Nephron progenitor cell (in vitro differentiated cells): ENCODE measurements around the gene LRRN3.

Experiments used
- DNase-seq: peaks from one replicate; pipeline ENCODE4 v3.0.0; 2021
- H3K27ac Mint-ChIP-seq: 2 replicates; pipeline ENCODE4 v1.8.0; 2021; ENCODE audit warnings: mild to moderate bottlenecking, moderate library complexity, mixed read lengths
- H3K27me3 Mint-ChIP-seq: 2 replicates; pipeline ENCODE4 v1.8.0; 2021; ENCODE audit warnings: mild to moderate bottlenecking, low read depth, mixed read lengths; ENCODE audit not compliant: poor library complexity
- H3K36me3 Mint-ChIP-seq: 2 replicates; pipeline ENCODE4 v1.8.0; 2021; ENCODE audit warnings: low read depth, mixed read lengths
- H3K4me1 Mint-ChIP-seq: 2 replicates; pipeline ENCODE4 v1.8.0; 2021; ENCODE audit warnings: mixed read lengths
- H3K4me3 Mint-ChIP-seq: 2 replicates; pipeline ENCODE4 v1.8.0; 2021; ENCODE audit warnings: mild to moderate bottlenecking, moderate library complexity, mixed read lengths
- H3K9me3 Mint-ChIP-seq: 2 replicates; pipeline ENCODE4 v1.8.0; 2021; ENCODE audit warnings: mild to moderate bottlenecking, moderate library complexity, mixed read lengths
- TF ChIP-seq, protein P1 (sequence below): fragments of 200-600 bp; sonication (generic); IDR thresholded peaks from 2 replicates; pipeline ENCODE4 v1.5.0; 2021; ENCODE audit warnings: antibody characterized with exemption

The LRRN3 gene

GRCh38 chr7:111112439-111112838 lies 21.5 kb downstream of the LRRN3 start:
- no peaks in the 10 kb centered on the region for H3K4me1 Mint-ChIP-seq

DNA sequence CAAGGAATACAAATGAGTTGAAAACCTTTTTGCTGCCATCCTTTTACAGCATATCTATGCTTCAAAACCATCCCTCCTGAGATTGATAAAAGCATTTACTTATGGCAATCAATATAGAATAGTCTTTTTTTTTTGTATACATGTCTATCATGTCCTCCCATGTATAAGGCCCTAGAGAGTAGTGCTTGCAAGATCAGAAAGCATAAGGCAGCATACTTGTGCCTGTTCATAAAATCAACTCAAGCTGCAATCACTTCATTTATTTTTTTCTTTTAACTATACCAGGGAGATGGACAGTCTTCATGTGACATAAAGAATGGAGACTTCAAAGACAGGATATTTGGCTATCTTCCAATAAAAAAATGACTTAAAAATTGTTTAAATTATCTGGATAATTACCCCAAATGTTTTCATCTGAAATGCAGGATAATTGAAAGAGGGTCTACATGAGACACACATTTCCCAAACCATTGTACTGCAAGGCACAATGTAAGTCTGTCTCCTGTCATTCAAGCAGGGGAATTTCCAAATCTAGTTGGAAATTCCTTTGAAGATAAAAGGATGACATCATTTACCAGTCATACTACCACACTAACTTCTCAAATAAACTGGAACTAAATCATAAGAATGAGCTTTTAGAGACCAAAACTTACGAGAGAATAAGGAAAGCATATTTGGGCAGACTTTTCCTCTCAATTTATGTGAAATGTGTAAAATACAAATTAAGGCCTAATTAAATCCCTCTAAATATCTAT lies 22.5 kb downstream of the LRRN3 start:
- H3K9me3 Mint-ChIP-seq = no peaks in the 10 kb centered on the region
- TF ChIP-seq, protein P1, sequence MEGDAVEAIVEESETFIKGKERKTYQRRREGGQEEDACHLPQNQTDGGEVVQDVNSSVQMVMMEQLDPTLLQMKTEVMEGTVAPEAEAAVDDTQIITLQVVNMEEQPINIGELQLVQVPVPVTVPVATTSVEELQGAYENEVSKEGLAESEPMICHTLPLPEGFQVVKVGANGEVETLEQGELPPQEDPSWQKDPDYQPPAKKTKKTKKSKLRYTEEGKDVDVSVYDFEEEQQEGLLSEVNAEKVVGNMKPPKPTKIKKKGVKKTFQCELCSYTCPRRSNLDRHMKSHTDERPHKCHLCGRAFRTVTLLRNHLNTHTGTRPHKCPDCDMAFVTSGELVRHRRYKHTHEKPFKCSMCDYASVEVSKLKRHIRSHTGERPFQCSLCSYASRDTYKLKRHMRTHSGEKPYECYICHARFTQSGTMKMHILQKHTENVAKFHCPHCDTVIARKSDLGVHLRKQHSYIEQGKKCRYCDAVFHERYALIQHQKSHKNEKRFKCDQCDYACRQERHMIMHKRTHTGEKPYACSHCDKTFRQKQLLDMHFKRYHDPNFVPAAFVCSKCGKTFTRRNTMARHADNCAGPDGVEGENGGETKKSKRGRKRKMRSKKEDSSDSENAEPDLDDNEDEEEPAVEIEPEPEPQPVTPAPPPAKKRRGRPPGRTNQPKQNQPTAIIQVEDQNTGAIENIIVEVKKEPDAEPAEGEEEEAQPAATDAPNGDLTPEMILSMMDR = no peak
- H3K27me3 Mint-ChIP-seq = no peaks in the 10 kb centered on the region
- no peaks in the 10 kb centered on the region for H3K4me1 Mint-ChIP-seq
- H3K4me3 Mint-ChIP-seq = no peak overlapping the region
- no peak overlapping the region for H3K27ac Mint-ChIP-seq
- DNase-seq = no peak
- no peaks in the 10 kb centered on the region for H3K36me3 Mint-ChIP-seq

More at GRCh38 chr7:111112439-111112838, 21.5 kb downstream of the LRRN3 start:
- Mint-ChIP-seq H3K36me3 (no peaks in the 10 kb centered on the region), H3K27ac (no peak overlapping the region), H3K27me3 (no peaks in the 10 kb centered on the region), H3K9me3 (no peaks in the 10 kb centered on the region), H3K4me3 (no peak overlapping the region)
- DNase-seq = no peak
- TF ChIP-seq, protein P1 = no peak

DNA sequence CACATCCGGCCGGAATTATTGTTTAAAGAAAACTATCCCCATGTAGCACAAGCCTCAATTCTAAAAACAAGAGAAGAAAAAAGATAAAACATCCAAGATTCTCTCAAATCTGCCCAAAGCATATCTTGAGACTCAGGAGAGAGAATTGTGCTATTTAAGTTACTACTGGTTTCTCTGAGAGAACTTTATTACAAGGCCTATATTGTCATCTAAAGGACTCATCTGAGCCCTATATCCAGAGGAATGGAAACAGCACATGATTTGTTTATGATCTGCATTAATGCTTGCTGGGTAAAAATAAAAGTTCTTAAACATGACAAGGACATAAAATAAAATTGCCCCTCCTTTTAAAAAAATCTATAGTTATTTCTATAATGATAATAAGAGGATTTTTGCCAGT lies 25.0 kb downstream of the LRRN3 start:
- H3K9me3 Mint-ChIP-seq = no peaks in the 10 kb centered on the region
- no peak overlapping the region for H3K27ac Mint-ChIP-seq
- no peaks in the 10 kb centered on the region for H3K36me3 Mint-ChIP-seq
- DNase-seq = no peak
- H3K4me1 Mint-ChIP-seq = no peaks in the 10 kb centered on the region
- no peaks in the 10 kb centered on the region for H3K27me3 Mint-ChIP-seq
- no peak overlapping the region for H3K4me3 Mint-ChIP-seq
- TF ChIP-seq, protein P1 = no peak

DNA sequence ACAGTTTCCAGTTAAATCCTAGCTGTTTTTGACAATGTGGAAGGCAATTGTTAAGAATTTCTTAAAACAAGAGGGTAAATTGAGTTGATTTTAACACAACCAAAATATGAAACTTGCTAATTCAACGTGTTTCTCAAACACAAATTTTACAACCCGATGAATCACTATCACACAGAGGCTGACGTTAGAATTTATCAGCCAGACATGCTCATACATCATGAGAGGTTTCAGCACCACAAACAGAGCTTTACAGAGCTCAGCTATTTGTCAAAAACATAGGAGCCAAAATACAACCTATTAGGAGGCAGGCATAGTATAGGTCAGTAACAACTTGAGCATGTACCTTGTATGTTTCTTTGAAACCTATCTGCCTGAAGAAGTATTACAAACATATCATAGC lies 36.1 kb downstream of the LRRN3 start:
- Mint-ChIP-seq H3K27me3 (no peaks in the 10 kb centered on the region), H3K36me3 (no peaks in the 10 kb centered on the region), H3K9me3 (no peaks in the 10 kb centered on the region), H3K4me3 (no peak overlapping the region), H3K4me1 (no peaks in the 10 kb centered on the region), H3K27ac (no peak overlapping the region)
- DNase-seq = no peak
- TF ChIP-seq, protein P1 = no peak

DNA sequence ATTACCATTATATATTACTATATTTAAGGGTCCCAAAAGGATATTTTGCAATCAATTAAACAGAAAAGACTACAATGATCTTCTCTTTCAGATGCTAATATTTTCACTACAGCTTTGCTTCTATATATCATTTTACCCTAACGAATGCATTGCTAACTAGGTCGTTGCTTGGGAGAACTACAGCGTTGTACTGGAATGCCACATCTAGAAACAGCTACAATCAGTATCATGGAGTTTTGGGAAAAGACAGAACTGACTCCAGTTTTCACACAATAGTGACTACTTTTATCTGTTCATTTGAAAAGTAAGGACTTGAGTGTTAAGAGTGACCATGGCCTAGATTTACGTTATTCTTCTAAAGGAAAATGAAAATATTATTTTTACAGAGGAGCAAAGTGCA lies 38.5 kb downstream of the LRRN3 start:
- Mint-ChIP-seq H3K27ac (no peak overlapping the region), H3K4me1 (no peaks in the 10 kb centered on the region), H3K27me3 (no peaks in the 10 kb centered on the region), H3K9me3 (no peaks in the 10 kb centered on the region), H3K4me3 (no peak overlapping the region), H3K36me3 (no peaks in the 10 kb centered on the region)
- TF ChIP-seq, protein P1 = no peak
- no peak for DNase-seq

- Mint-ChIP-seq H3K4me1 (peaks cover 10% of the 10 kb centered on the region), H3K36me3 (no peaks in the 10 kb centered on the region), H3K4me3 (no peak overlapping the region), H3K27me3 (no peaks in the 10 kb centered on the region), H3K27ac (no peak overlapping the region), H3K9me3 (no peaks in the 10 kb centered on the region)
- no peak for DNase-seq
- TF ChIP-seq, protein P1 = no peak
Measured at GRCh38 chr7:111132833-111133232, 41.9 kb downstream of the LRRN3 start.
